ENCODE results near the gene CTTNBP2.

CTTNBP2 gene, protein sequence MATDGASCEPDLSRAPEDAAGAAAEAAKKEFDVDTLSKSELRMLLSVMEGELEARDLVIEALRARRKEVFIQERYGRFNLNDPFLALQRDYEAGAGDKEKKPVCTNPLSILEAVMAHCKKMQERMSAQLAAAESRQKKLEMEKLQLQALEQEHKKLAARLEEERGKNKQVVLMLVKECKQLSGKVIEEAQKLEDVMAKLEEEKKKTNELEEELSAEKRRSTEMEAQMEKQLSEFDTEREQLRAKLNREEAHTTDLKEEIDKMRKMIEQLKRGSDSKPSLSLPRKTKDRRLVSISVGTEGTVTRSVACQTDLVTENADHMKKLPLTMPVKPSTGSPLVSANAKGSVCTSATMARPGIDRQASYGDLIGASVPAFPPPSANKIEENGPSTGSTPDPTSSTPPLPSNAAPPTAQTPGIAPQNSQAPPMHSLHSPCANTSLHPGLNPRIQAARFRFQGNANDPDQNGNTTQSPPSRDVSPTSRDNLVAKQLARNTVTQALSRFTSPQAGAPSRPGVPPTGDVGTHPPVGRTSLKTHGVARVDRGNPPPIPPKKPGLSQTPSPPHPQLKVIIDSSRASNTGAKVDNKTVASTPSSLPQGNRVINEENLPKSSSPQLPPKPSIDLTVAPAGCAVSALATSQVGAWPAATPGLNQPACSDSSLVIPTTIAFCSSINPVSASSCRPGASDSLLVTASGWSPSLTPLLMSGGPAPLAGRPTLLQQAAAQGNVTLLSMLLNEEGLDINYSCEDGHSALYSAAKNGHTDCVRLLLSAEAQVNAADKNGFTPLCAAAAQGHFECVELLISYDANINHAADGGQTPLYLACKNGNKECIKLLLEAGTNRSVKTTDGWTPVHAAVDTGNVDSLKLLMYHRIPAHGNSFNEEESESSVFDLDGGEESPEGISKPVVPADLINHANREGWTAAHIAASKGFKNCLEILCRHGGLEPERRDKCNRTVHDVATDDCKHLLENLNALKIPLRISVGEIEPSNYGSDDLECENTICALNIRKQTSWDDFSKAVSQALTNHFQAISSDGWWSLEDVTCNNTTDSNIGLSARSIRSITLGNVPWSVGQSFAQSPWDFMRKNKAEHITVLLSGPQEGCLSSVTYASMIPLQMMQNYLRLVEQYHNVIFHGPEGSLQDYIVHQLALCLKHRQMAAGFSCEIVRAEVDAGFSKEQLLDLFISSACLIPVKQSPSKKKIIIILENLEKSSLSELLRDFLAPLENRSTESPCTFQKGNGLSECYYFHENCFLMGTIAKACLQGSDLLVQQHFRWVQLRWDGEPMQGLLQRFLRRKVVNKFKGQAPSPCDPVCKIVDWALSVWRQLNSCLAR (N-terminal part only)

GRCh38 chr7:117873310-117874190 lies at the start of gene CTTNBP2:
Gene CTTNBP2, minus strand, starts transcription at chr7:117873441. Its CDS starts 26 bp downstream, at chr7:117873415.
- peak; percentile 80 for DNase-seq

DNA sequence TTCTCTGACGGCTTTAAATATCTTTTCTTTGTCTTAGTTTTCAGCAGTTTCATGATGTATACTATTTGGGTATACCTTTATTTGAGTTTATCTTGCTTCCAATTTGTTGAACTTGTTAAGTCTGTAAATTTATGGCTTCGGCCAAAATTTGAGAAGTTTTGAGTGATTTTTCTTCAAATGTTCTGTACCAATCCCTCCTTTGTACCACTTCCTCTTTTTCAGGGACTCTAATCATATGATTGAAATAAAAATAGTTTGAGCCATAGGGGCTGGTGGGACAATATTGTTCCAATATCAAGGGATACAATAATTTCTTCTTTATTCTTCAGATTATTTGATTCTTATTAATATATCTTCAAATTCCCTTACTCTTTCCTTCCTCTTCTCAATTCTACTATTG lies 43.1 kb upstream of the CTTNBP2 start:
- no peak for DNase-seq

- DNase-seq: no peak
Observed at GRCh38 chr7:117912421-117912820, 39.2 kb upstream of the CTTNBP2 start.

- no peak for DNase-seq
Observed at GRCh38 chr7:117908031-117908795, 35.0 kb upstream of the CTTNBP2 start.

DNA sequence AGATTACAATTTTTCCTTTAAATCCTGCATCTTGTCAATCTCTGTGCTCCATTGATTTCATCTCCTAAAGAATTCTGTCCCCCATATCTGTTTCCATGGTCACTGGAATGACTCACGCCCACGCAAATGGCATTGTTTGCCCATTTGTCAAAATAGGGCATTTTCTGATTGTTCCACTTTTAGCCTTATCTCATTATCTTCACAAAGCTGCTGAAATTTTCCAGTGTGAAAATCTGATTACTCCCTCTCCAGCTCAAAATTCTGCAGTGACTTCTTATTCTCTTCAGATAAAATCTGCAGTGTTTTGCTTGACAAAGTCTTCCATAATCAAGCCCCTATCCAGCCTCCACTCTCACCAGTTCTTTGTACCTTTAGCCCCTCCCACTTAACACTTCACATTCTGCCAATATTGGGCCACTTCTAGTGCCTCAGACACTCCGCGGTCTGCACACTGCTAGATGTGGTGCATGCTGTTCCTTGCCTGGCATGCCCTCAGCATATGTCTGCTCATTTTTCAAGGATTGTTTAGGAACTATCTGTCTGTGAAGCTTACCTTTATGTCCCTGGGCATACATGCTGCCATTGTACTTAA lies 33.9 kb upstream of the CTTNBP2 start:
- no peak for DNase-seq

DNA sequence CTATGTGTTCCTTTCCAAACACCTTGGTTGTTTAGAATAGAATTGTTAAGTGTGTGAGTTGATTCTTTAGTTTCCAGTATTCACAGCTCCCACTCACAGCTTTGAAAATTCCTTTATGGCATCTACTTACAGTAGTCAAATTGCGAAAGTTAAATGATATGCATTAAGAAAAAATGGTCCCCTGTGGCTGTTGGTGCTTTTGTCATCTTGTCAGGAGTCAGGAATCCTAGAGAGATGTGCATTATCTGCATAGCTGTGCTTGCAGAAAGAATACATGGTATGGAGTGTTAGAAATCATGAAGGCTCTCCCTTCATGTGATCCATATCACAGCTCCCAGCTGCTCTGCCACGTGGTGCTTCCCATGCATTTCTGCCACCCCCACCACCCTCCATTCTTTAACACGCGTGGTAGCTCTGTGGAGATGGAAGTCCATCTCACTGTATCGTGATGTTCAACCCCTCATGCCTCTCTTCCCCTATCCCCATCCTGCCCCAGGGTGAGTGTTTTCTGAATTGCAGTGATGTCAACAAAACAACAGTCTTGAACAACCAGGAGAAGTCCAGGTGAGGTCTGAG lies 29.2 kb upstream of the CTTNBP2 start:
- no peak for DNase-seq

- DNase-seq: no peak
Observed at GRCh38 chr7:117901089-117901797, 28.0 kb upstream of the CTTNBP2 start.

DNA sequence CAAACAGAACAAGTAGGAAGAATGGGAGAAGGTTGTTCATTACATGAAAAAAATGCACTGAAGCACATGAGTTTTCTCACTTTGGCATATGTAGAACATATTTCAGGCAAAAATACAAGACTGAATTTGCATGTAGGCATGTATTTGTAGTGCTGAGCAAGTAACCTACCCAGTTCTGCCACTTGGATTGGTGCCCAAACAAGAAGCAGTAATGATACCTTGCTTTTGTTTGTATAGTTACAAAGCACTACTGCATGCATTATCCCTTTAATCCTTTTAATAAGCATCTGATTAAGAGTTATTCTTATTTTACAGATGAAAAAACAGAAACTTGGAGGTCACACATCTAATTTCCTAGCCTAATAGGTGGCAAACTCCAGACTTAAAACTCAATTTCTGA lies 23.1 kb upstream of the CTTNBP2 start:
- DNase-seq: no peak

- no peak for DNase-seq
Observed at GRCh38 chr7:117895276-117895675, 22.0 kb upstream of the CTTNBP2 start.

- DNase-seq: no peak
Observed at GRCh38 chr7:117894037-117894436, 20.8 kb upstream of the CTTNBP2 start.

- no peak for DNase-seq
Observed at GRCh38 chr7:117892821-117893220, 19.6 kb upstream of the CTTNBP2 start.

- DNase-seq: no peak
Observed at GRCh38 chr7:117889611-117890010, 16.4 kb upstream of the CTTNBP2 start.

DNA sequence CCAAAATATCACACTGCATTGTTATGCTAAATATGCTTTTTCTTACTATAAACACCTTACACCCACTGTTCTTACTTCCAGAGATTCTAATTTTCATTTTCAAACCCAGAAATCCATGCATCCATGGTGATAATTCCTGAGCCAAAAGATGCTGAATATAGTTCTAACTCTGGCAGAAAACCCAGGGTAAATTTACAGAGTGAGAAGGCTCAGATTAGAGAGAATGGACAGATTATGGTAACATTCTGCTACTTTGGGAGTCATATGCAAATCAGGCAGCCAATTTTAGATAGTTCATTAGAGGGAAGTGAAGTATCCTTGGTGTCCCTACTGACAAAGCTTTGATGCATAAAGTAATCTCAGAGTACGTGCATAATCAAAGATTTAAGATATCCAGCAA lies 15.4 kb upstream of the CTTNBP2 start:
- no peak for DNase-seq

GRCh38 chr7:117882594-117882993 lies 9.4 kb upstream of the CTTNBP2 start:
- DNase-seq: no peak

GRCh38 chr7:117876761-117877160 lies 3.5 kb upstream of the CTTNBP2 start:
- DNase-seq: no peak

- DNase-seq: peak; percentile 86
Observed at GRCh38 chr7:117875566-117875965, 2.3 kb upstream of the CTTNBP2 start.

DNA sequence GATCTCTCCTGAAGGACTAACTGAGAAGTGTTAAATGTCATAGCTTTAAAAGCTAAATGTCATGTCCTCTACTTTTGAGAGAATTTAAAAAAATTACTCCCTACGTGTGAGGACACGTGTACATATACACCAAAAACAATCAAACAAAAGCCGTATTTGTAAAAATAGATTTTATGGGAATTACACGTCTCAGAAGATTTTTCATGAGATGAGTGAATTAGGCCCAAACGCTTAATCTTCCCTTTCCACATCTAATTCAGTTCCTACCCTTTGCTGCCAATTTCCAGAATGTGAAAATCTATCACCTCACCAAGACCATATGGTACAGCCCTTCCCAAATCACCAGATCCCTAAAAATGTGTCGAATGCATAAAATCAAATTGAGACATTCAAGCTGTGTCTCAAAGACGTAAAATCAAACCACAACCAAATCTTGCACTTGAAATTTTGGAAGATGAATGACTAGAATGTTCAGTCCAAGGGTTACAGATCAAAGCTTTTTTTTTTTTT lies 1.0 kb upstream of the CTTNBP2 start:
- no peak for DNase-seq

DNA sequence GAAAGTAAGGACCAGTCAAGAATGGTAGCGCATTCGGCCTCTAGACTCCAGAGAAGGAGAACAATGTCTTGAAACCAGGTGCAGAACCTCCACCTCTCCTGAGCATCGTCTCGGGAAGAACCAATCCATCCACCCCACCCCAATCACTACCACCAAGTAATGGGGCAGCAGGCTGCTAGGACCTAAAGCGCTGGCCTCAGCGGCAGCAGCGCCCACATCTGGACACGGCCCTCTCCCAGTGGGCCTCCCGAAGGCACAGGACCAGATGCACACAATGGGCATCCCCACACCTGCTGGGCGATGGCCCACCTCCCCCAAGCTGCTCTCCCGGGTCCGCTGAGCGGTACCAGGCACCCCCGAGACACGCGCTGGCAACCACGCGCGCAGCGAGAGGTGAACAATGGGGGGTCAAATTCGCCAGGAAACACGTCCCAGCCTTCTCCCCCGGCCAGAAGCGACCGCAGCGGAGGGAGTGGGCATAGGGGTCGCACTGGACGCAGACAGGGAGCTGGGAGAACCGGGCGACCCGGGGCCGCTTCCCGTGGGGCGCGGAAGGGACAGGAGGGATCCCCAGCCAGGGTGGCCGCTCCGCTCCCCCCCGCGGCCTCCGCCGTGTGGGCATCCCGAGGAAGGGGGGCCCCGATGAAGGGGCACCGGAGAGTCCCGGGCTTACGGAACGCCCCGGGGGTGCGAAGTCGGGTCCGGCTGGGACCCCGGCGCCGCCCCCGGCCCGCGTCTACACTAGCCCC lies 506 bp downstream of the CTTNBP2 start:
- DNase-seq: peak; percentile 68
